OCI-LY1 (cell line): ENCODE data around the gene TMIGD1.

ENCODE experiments used
- EZH2 ChIP-seq: fragments of 200-600 bp; sonication (generic), shearing (Covaris generic); IDR thresholded peaks from 2 replicates; pipeline ENCODE4 v1.8.0; 2017; ENCODE audit warnings: borderline replicate concordance, mixed run types, mild to moderate bottlenecking, antibody characterized with exemption, low read length, moderate library complexity, mixed read lengths
- TF ChIP-seq, protein P1 (sequence below): fragments of 200-600 bp; sonication (generic), shearing (Covaris generic); IDR thresholded peaks from 2 replicates; pipeline ENCODE4 v1.5.1; 2017; ENCODE audit warnings: mild to moderate bottlenecking, antibody characterized with exemption, low read length, moderate library complexity, mixed read lengths

DNA sequence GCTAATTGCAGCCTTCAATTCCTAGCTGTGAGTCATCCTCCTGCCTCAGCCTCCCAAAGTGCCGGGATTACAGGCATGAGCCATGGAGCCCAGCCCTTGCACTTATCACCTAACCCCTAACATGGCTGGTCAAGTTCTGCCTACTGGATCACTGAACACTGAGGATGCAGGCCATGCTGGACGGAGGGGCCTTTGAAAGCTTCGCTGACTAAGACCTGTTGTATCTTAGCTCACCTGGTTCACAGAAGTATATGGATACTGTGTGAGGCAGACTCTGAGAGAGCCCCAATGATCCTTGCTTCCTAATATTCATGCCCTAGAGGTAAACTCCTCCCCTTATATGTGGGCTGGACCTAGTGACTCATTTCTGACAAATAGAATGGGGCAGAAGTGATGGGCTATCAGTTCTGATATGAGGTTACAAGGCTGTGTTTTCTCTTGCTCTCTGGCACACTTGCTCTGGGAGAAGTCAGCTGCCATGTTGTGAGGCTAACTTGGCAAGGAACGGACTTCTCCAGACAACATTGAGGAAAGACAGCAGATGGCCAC, 11.7 kb upstream of the TMIGD1 start:
- TF ChIP-seq, protein P1, sequence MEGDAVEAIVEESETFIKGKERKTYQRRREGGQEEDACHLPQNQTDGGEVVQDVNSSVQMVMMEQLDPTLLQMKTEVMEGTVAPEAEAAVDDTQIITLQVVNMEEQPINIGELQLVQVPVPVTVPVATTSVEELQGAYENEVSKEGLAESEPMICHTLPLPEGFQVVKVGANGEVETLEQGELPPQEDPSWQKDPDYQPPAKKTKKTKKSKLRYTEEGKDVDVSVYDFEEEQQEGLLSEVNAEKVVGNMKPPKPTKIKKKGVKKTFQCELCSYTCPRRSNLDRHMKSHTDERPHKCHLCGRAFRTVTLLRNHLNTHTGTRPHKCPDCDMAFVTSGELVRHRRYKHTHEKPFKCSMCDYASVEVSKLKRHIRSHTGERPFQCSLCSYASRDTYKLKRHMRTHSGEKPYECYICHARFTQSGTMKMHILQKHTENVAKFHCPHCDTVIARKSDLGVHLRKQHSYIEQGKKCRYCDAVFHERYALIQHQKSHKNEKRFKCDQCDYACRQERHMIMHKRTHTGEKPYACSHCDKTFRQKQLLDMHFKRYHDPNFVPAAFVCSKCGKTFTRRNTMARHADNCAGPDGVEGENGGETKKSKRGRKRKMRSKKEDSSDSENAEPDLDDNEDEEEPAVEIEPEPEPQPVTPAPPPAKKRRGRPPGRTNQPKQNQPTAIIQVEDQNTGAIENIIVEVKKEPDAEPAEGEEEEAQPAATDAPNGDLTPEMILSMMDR, result no peak
- no peak for TF ChIP-seq EZH2
